ENCODE measurements around the gene INTS12. TPM values are rescaled to one million over a fixed set of nuclear protein-coding genes. Genes with fewer than 3 reads are reported as not detected.
"Not testable (repeated sequence)": the region's sequence is repeated elsewhere in the genome, so short reads cannot be mapped to it uniquely, and the experiment has no call there.

INTS12 gene
- polyA plus RNA-seq, 1 donor (not counting 4 experiments of a cell fraction or from before 2014, with no cell fraction given): 39.8 TPM

GRCh38 chr4:105694812-105695211, 13.7 kb downstream of the INTS12 start:
- H3K27ac ChIP-seq (ENCODE audit: control insufficient read depth, insufficient read depth, low read length); H3K36me3 ChIP-seq (ENCODE audit: control insufficient read depth in 2 of 2, extremely low read depth in 1 of 2, insufficient read depth in 2 of 2, low read length in 2 of 2); H3K9me1 ChIP-seq (ENCODE audit: control insufficient read depth, extremely low read depth, insufficient read depth, low read length); FAIRE-seq; H2AFZ ChIP-seq (ENCODE audit: control insufficient read depth, low read length); H3K4me1 ChIP-seq (ENCODE audit: control insufficient read depth, extremely low read depth, insufficient read depth, low read length); H3K4me2 ChIP-seq (ENCODE audit: control insufficient read depth, extremely low read depth, insufficient read depth, low read depth, low read length); H3K9me3 ChIP-seq (ENCODE audit: control insufficient read depth, low read depth, low read length); DNase-seq (ENCODE audit: low read depth, low spot score); H4K20me1 ChIP-seq (ENCODE audit: control insufficient read depth, extremely low read depth, insufficient read depth, low read length); H3K4me3 ChIP-seq (ENCODE audit: control insufficient read depth in 2 of 3, extremely low read depth in 1 of 3, insufficient read depth in 2 of 3, low read depth in 1 of 3, low read length in 3 of 3); H3K79me2 ChIP-seq (ENCODE audit: control insufficient read depth, insufficient read depth, low read length); H3K27me3 ChIP-seq (ENCODE audit: control insufficient read depth, extremely low read depth, insufficient read depth, low read length); dilution Hi-C loops (cut with MboI; ENCODE audit: extremely low pct_ligation_motif_present, low sequenced_read_pairs); H3K9ac ChIP-seq (ENCODE audit: control insufficient read depth, extremely low read depth, insufficient read depth, low read length): not testable (repeated sequence)

DNA sequence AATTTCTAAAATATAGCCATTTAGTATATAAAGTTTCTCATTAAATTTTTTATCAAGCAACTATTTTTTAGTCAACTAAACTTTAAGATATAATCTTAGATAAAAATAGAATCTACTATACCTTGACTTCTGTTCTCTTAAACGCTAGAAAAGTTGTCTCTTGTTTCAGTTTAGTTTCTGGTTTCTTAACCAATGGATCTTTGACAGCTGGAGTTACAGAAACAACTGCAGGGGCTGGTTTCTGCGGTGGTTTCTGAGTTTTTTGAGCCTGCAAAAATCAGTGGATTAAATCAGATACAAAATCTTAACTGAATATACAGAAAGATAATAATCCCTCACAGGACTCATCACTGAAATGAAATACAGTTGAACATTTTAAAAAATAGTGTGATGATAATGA, 21.9 kb downstream of the INTS12 start:
- peaks cover 6 to 10% of the 10 kb centered on the region in 2 experiments for H3K36me3 ChIP-seq (ENCODE audit: control insufficient read depth in 2 of 2, extremely low read depth in 1 of 2, insufficient read depth in 2 of 2, low read length in 2 of 2)

More for the DNA sequence above, 21.9 kb downstream of the INTS12 start:
- DNase-seq (ENCODE audit: low read depth, low spot score) (no peak), FAIRE-seq (no peak)
- dilution Hi-C loops (cut with MboI; ENCODE audit: extremely low pct_ligation_motif_present, low sequenced_read_pairs): no loop called here
- TF ChIP-seq EZH2 (IDR thresholded peaks at IDR 0.05; ENCODE audit: low read length) (no peak), CTCF (optimal IDR thresholded peaks at IDR 0.05 in 1 of 3, IDR thresholded peaks at IDR 0.05 in 1 of 3, conservative IDR thresholded peaks at IDR 0.05 in 1 of 3; ENCODE audit: extremely low read depth in 1 of 3, insufficient read depth in 2 of 3, low read length in 3 of 3) (no peak)
- H3K4me3 ChIP-seq (ENCODE audit: control insufficient read depth in 2 of 3, extremely low read depth in 1 of 3, insufficient read depth in 2 of 3, low read depth in 1 of 3, low read length in 3 of 3): no peak overlapping the region
- H3K4me1 ChIP-seq (ENCODE audit: control insufficient read depth, extremely low read depth, insufficient read depth, low read length): peaks cover 5% of the 10 kb centered on the region
- no peak overlapping the region for H3K27ac ChIP-seq (ENCODE audit: control insufficient read depth, insufficient read depth, low read length)
- H3K27me3 ChIP-seq (ENCODE audit: control insufficient read depth, extremely low read depth, insufficient read depth, low read length): no peaks in the 10 kb centered on the region
- H3K9me3 ChIP-seq (ENCODE audit: control insufficient read depth, low read depth, low read length): no peaks in the 10 kb centered on the region
- no peak overlapping the region for H2AFZ ChIP-seq (ENCODE audit: control insufficient read depth, low read length)
- H4K20me1 ChIP-seq (ENCODE audit: control insufficient read depth, extremely low read depth, insufficient read depth, low read length): no peaks in the 10 kb centered on the region
- no peak overlapping the region for H3K4me2 ChIP-seq (ENCODE audit: control insufficient read depth, extremely low read depth, insufficient read depth, low read depth, low read length)
- no peak overlapping the region for H3K9ac ChIP-seq (ENCODE audit: control insufficient read depth, extremely low read depth, insufficient read depth, low read length)
- H3K9me1 ChIP-seq (ENCODE audit: control insufficient read depth, extremely low read depth, insufficient read depth, low read length): no peaks in the 10 kb centered on the region
- no peaks in the 10 kb centered on the region for H3K79me2 ChIP-seq (ENCODE audit: control insufficient read depth, insufficient read depth, low read length)

Data from keratinocyte (primary cell).